ENCODE data around the gene AP1B1.

- no peak for TF ChIP-seq YY1 (IDR thresholded peaks at IDR 0.05)
- no peak for TF ChIP-seq CTCF (IDR thresholded peaks at IDR 0.05; ENCODE audit: low read depth, low read length, missing input control)
- TF ChIP-seq MAX (IDR thresholded peaks at IDR 0.05), result no peak
- TF ChIP-seq TAF1 (conservative IDR thresholded peaks at IDR 0.05), result no peak
- no peak for TF ChIP-seq RAD21 (IDR thresholded peaks at IDR 0.05)
- no peak for TF ChIP-seq SP1 (IDR thresholded peaks at IDR 0.05)
- TF ChIP-seq EGR1 (IDR thresholded peaks at IDR 0.05; ENCODE audit: low read depth in 2 of 2), result no peak
- no peak for TF ChIP-seq ZBTB33 (IDR thresholded peaks at IDR 0.05)
- TF ChIP-seq ATF3 (IDR thresholded peaks at IDR 0.05), result no peak
- TF ChIP-seq JUND (IDR thresholded peaks at IDR 0.05), result no peak
- no peak for TF ChIP-seq GABPA (IDR thresholded peaks at IDR 0.05 in 1 of 2, conservative IDR thresholded peaks at IDR 0.05 in 1 of 2)
These were observed 3.2 kb upstream of the AP1B1 start for GRCh38 chr22:29391546-29391945.
